Suprapubic skin (tissue), 3 donors: ENCODE results near the gene DPH7.

Source experiments
- POLR2AphosphoS5 ChIP-seq, 3 donors: sonication (generic); formaldehyde crosslinking; IDR thresholded peaks; one replicate each; pipeline ENCODE4 v1.6.1; 2017; ENCODE audit warnings: antibody characterized with exemption in 3 of 3
- TF ChIP-seq, protein P1 (sequence below), 2 donors: fragments of 200-600 bp in 1 of 2; fragments of 450-650 bp in 1 of 2; sonication (generic) in 1 of 2; IDR thresholded peaks; one replicate each; pipeline ENCODE4 v1.5.1; 2016 to 2019; ENCODE audit warnings: antibody characterized with exemption in 2 of 2, mild to moderate bottlenecking in 1 of 2, moderate library complexity in 1 of 2

GRCh38 chr9:137538058-137538457, 40.7 kb downstream of the DPH7 start:
- TF ChIP-seq, protein P1, sequence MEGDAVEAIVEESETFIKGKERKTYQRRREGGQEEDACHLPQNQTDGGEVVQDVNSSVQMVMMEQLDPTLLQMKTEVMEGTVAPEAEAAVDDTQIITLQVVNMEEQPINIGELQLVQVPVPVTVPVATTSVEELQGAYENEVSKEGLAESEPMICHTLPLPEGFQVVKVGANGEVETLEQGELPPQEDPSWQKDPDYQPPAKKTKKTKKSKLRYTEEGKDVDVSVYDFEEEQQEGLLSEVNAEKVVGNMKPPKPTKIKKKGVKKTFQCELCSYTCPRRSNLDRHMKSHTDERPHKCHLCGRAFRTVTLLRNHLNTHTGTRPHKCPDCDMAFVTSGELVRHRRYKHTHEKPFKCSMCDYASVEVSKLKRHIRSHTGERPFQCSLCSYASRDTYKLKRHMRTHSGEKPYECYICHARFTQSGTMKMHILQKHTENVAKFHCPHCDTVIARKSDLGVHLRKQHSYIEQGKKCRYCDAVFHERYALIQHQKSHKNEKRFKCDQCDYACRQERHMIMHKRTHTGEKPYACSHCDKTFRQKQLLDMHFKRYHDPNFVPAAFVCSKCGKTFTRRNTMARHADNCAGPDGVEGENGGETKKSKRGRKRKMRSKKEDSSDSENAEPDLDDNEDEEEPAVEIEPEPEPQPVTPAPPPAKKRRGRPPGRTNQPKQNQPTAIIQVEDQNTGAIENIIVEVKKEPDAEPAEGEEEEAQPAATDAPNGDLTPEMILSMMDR (IDR thresholded peaks at IDR 0.05) = no peak
- no peak for TF ChIP-seq POLR2AphosphoS5 (IDR thresholded peaks at IDR 0.05)
